ENCODE data around the gene RRP1B.
"Not testable (repeated sequence)": the region's sequence is repeated elsewhere in the genome, so short reads cannot be mapped to it uniquely, and the experiment has no call there.

The RRP1B gene

GRCh38 chr21:43701936-43702784 is 42.8 kb downstream of the RRP1B start:
- DNase-seq (ENCODE audit: low read depth): no peak

DNA sequence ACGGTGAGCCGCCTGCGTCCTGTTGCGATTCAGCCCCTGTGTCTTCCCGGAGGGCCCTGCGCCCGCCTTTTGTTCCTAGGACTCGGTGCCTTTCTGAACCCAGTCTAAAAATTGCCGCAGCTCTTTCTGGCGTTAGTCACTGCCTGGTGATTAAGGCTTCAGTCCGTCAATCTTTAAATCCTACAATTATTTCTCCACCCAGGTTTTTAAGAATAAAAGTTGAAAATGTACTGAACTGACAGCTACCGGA is 43.4 kb downstream of the RRP1B start:
- DNase-seq (ENCODE audit: low read depth): no peak

DNA sequence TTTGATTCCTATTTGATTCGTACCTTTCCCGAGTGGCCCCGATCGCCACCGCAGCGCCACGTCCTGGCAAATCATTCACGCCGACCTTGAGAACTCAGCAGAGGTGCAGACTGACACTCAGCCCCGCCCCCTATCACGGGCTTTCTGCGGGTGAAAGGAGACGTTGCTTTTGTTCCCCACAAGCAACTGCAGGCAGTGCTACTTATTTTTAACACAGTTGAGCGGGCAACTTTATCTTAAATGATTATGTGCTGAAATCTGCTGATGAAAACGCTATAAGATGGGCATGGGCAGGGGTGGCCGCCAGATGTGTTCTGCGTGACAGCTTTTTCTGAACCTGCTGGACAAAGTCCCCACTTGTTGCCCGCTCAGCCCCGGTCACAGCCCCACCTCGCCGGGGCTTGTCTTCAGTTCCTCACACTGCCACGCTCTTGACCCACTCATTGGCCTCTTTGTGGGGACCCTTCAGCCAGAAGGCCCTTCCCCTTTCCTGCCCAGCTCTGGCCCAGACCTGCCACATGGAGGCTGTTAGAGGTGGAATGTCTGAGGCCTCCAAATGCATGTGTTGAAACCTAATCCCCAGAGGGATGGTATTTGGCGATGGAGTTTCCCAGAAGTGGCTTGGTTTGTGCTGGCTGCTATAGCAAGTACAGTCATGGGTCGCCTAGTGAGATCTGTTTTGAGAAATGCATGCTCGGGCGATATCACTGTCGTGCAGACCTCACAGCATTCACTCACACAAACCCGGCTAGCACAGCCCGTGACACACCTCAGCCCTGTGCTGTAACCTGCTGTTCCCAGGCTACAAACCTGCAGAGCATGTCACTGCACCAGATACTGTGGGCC is 43.9 kb downstream of the RRP1B start:
- DNase-seq (ENCODE audit: low read depth): no peak

GRCh38 chr21:43707462-43707861 is 48.1 kb downstream of the RRP1B start:
- no peak for DNase-seq (ENCODE audit: low read depth)

- DNase-seq (ENCODE audit: low read depth): no peak
These were observed 49.5 kb downstream of the RRP1B start for GRCh38 chr21:43708745-43709381.

DNA sequence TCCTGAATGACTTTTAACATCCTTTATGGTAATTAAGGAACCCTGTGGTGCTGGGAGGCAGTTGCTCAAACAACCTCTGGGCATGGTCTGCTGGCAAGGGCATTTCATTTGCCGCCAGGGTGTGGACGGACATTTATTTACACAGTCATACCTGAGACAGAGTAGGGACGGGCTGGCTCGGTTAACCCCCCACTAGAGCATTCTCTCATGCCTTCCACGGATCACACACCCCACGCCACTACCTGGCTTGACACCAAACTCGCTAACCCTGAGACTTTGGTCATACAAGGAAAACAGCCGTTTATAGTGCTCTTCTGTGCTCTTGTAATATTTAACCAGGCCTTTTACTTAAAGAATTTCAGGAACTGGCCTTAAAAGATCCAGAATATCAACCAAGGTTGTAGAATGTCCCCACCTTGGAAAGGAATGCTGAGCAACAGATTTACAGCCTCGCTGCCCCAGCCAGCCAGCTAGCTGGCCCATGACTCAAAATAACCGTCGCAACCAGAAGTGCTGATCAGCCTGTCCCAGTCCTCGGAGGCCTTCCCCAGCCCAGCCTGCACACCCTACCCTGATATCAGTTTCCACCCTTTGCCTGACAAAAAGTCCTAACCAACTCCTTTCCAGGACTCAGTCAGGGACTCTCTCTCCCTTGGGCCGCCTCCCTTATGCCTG is 53.0 kb downstream of the RRP1B start:
- DNase-seq (ENCODE audit: low read depth): no peak

DNA sequence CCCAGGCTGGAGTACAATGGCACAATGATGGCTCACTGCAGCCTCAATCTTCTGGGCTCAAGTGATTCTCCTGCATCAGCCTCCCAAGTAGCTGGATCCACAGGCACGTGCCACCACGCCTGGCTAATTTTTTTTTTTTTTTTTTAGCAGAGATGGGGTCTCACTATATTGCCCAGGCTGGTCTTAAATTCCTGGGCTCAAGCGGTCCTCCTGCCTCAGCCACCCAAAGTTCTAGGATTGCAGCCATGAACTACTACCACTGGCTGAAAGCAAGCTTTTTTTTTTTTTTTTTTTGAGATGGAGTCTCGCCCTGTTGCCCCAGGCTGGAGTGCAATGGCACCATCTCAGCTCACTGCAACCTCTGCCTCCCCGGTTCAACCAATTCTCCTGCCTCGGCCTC is 53.8 kb downstream of the RRP1B start:
- DNase-seq (ENCODE audit: low read depth): not testable (repeated sequence)

DNA sequence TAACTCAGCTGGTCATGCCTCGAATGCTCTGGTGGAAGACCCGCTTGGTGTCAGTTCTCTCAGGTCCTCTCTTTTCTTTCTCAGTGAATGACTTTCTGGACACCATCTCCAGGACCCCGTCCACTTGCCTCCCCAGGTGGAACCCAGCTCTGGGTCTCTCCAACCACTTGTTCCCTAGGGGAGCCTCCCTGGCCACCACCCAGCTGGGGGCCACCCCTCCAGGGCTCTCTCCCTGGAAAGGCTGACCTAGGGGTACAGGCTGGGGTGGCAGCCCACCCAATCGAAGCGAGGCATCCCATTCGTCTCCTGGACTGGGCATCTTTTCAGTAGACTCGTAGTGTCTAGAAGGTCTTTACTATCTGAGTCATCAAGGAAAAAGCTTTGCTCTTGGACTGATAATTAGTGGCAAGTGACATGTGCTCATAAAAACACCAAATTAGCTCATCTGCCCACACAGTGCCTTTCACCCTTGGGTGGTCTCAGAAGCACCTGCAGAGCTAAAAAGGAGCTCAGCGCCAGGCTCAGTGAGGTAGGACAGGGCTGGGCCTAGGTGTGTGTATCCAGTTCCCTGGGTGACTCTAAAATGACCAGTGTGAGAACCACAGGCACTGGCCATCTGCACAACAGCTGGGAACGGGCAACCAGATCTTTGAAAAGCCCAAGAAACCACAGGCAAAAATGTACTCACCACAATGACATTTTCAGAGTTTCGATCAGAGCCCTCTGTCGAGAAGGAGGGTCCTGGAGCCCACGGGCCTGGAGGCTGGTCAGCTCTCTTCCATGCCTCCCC is 57.2 kb downstream of the RRP1B start:
- no peak for DNase-seq (ENCODE audit: low read depth)

GRCh38 chr21:43717166-43717853 is 58.0 kb downstream of the RRP1B start:
- DNase-seq (ENCODE audit: low read depth): no peak

DNA sequence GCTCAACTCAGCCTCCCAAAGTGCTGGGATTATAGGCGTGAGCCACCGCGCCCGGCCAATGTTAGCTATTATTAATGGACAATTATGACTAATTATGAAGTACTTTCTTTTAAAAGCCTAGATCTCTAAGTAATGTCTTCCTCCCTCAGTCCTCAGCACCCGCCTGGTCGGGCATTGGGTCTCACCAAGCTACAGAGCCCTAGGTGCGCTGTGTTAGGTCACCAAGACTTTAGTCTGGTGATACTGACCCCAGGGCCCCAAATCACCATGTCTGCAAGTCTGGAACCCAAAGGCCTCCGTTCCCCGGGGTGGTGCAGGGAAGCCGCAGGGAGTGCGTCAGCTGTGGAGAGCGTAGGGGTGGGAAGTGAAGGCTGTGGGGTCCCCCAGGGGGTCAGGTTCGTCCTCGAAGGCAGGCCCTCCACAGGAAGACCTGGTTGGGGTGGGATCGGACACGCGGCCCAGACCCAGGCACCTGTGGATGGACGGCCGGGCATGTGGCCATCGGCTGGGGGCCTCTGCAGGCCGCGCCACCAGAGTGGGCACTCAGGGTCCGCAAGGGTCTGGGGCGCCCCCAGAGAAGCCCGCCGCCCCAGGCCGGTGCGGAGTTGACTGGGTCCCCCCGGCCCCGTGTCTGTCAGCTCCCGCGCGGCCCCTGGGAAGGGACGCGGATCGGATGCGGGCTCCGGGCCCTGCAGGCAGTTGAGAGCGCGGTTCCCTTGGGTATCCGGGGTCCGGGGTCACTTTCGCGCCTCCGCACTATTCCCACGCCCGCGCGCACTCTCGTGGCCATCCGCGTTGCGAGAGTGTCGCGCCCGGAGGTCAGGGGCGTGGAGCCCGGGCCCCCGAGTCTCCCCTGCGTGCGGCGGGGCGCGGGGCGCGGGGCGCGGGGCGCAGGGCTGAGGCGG is 58.9 kb downstream of the RRP1B start:
- DNase-seq (ENCODE audit: low read depth): no peak

- DNase-seq (ENCODE audit: low read depth): peak; percentile 69
These were observed 59.8 kb downstream of the RRP1B start, which contains the start of gene PDXK for GRCh38 chr21:43718872-43719747. Gene PDXK (plus strand): TSS chr21:43719129. CDS start chr21:43719295, 166 bp downstream.

DNA sequence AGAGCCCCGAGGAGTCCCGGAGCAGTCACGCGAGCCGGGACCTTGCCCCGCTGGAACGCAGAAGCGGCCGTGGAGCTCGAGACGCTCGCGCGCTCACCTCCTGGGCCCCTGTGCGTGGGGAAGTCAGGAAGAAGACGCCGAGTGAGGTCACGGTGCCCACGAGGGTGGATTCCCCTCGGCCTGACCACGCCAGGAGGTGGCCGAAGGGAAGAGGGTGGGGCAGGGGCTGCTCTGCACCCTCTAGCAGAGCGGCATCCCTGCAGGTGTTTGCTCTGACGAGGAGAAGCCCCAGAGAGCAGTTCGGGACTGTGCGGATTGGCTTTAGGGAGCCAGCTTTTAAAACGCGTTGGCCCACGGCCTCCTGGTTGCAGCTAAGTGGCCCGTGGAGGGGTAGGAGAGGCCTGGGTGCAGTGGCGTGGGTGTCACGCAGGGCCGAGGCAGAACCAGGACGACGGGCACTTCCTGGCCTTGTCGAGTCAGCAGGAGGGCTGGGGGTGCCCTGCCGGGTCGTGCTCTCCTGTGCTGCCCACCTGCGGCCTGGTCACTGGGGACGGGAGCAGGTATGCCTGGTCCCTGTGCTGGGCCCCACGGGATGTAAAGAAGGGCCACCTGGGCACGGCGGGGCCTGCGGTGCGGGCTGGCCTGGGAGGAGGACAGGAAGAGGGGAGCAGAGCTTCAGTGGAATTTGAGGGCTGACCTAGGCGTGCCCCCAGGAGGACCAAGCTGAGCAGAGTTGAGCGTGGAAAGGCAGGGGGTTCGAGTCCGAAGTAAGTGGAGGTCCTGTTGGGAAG is 60.6 kb downstream of the RRP1B start:
- no peak for DNase-seq (ENCODE audit: low read depth)

- no peak for DNase-seq (ENCODE audit: low read depth)
These were observed 61.3 kb downstream of the RRP1B start for GRCh38 chr21:43720539-43721166.

GRCh38 chr21:43721206-43721605 is 61.8 kb downstream of the RRP1B start:
- no peak for DNase-seq (ENCODE audit: low read depth)

DNA sequence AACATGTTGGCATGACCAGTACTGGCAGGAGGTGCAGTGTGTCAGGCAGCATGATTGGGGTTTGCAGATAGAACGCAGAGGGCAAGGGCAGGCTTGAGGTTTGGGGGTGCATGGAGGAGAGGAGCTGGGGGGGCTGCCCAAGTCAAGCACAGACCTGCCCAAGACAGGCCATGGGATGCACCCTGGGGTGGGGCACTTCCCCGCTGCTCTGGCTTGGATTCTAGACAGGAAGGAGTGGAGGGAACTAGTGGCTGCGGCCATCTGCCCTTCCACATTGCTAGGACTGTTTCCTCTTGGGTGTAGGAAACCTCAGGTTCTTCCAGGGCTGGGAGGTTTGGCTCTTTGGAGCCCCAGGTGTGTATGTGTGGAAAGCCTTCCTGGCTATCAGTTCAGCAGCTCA is 62.6 kb downstream of the RRP1B start:
- no peak for DNase-seq (ENCODE audit: low read depth)

GRCh38 chr21:43723648-43724047 is 64.3 kb downstream of the RRP1B start:
- no peak for DNase-seq (ENCODE audit: low read depth)

GRCh38 chr21:43726686-43727518 is 67.5 kb downstream of the RRP1B start:
- no peak for DNase-seq (ENCODE audit: low read depth)

Measured in stimulated activated CD8-positive, alpha-beta memory T cell treated with anti-CD3 and anti-CD28 coated beads, Interleukin-12 subunit alpha, Interleukin-12 subunit beta, amount 100 ng/mL, for 4 hours (primary cell).